PFSK-1 (cell line): ENCODE results near the gene S100A3.

ENCODE experiments used
- FOXP2 ChIP-seq: optimal IDR thresholded peaks from 2 replicates; pipeline ENCODE3; 2011; ENCODE audit warnings: borderline replicate concordance, control low read depth, inconsistent platforms; ENCODE audit not compliant: insufficient read depth; ENCODE audit errors: extremely low read length, extremely low read depth
- POLR2AphosphoS5 ChIP-seq: IDR thresholded peaks from 2 replicates; pipeline ENCODE4 v1.6.1; 2012; ENCODE audit warnings: low read depth, mild to moderate bottlenecking, control low read depth, low read length, moderate library complexity
- SIN3A ChIP-seq: IDR thresholded peaks from 2 replicates; pipeline ENCODE4 v1.6.1; 2012; ENCODE audit warnings: mild to moderate bottlenecking, low read length, moderate library complexity, borderline replicate concordance; ENCODE audit not compliant: insufficient read depth
- TAF1 ChIP-seq: IDR thresholded peaks from 2 replicates; pipeline ENCODE4 v1.6.1; 2012; ENCODE audit warnings: low read length, control low read depth, borderline replicate concordance; ENCODE audit not compliant: insufficient read depth
- TF ChIP-seq, protein P1 (sequence below), 2 experiments: IDR thresholded peaks; 2 replicates each; pipeline versions ENCODE4 v1.6.1 to v1.8.0; 2011 to 2012; ENCODE audit warnings: low read depth in 2 of 2, low read length in 2 of 2, control low read depth in 1 of 2, inconsistent platforms in 1 of 2, mild to moderate bottlenecking in 1 of 2, moderate library complexity in 1 of 2; ENCODE audit not compliant: insufficient read depth in 1 of 2

Gene S100A3

DNA sequence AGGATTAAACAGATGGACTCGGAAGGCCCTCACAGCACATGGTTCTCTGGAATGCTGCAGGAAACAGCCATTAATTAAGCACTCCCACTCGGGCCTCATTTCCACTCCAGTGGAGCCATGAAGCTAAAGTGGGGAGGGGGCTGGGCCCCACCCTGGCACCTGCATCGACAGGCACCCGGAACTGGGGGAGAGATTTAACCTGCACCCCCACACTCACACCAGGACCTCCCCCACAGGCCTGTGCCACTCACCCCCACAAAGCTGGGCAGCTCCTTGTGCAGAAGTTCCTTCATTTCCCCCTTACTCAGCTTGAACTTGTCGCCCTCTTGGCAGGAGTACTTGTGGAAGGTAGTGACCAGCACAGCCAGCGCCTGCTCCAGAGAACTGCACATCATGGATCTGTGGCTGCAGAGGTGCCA is 14.4 kb upstream of the S100A3 start:
- TF ChIP-seq, protein P1, sequence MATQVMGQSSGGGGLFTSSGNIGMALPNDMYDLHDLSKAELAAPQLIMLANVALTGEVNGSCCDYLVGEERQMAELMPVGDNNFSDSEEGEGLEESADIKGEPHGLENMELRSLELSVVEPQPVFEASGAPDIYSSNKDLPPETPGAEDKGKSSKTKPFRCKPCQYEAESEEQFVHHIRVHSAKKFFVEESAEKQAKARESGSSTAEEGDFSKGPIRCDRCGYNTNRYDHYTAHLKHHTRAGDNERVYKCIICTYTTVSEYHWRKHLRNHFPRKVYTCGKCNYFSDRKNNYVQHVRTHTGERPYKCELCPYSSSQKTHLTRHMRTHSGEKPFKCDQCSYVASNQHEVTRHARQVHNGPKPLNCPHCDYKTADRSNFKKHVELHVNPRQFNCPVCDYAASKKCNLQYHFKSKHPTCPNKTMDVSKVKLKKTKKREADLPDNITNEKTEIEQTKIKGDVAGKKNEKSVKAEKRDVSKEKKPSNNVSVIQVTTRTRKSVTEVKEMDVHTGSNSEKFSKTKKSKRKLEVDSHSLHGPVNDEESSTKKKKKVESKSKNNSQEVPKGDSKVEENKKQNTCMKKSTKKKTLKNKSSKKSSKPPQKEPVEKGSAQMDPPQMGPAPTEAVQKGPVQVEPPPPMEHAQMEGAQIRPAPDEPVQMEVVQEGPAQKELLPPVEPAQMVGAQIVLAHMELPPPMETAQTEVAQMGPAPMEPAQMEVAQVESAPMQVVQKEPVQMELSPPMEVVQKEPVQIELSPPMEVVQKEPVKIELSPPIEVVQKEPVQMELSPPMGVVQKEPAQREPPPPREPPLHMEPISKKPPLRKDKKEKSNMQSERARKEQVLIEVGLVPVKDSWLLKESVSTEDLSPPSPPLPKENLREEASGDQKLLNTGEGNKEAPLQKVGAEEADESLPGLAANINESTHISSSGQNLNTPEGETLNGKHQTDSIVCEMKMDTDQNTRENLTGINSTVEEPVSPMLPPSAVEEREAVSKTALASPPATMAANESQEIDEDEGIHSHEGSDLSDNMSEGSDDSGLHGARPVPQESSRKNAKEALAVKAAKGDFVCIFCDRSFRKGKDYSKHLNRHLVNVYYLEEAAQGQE (IDR thresholded peaks at IDR 0.05; ENCODE audit: insufficient read depth in 1 of 2, low read depth in 2 of 2, low read length in 2 of 2): no peak
- TF ChIP-seq POLR2AphosphoS5: no peak

DNA sequence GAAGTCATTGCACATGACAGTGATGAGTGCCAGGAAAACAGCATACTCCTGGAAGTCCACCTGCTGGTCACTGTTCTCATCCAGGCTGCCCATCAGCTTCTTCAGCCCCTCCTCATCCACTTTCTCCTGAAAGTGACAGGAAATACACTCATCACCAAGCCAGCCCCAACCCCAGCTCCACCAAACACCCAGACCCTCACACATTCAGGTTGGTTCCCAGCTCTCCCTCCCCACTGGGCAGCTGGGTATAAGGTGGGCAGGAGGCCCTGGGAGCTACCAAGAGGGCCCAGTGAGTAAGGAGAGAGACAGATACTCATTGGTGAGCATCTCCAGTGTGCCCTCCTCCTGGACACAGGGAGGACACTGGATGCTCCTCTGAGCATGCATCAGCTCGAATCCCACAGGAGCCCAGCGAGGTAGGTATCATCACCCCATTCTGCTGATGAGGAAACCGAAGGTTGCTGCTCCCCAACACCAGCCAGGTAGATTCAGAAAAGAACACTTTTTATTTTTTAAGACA is 12.5 kb upstream of the S100A3 start:
- TF ChIP-seq FOXP2: no peak
- TF ChIP-seq, protein P1 (IDR thresholded peaks at IDR 0.05; ENCODE audit: insufficient read depth in 1 of 2, low read depth in 2 of 2, low read length in 2 of 2): no peak
- TF ChIP-seq POLR2AphosphoS5: no peak
- TF ChIP-seq TAF1: no peak
- no peak for TF ChIP-seq SIN3A

DNA sequence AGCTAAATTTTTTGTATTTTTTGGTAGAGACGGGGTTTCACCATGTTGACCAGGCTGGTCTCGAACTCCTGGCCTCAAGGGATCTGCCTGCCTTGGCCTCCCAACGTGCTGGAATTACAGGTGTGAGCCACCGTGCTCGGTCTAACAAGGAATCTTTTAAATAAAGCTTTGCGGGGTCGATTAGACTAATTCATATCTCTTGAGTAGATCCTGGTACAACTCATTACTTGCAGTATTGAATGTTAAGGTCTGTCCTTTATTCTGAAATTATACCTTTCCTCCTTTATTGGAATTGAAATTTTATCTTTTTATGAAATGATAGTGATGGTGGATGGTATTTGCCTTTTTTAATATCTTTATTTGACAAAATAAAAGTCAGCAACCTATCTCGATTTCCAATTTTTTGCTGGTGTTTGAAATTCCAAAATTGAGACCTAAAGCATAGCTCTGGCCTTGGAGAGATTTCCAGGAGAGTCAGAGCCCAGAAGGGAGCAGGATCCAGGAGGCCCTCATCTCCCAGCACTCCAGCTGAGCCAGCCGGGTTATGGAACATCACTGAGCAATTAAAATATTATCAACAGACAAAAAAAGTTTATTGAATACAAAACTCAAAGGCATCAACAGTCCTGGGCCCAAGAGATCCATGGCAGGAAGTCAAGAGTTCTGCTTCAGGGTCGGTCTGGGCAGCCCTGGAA is 11.9 kb upstream of the S100A3 start:
- TF ChIP-seq SIN3A (no peak), FOXP2 (no peak)
- TF ChIP-seq, protein P1 (IDR thresholded peaks at IDR 0.05; ENCODE audit: insufficient read depth in 1 of 2, low read depth in 2 of 2, low read length in 2 of 2): no peak

DNA sequence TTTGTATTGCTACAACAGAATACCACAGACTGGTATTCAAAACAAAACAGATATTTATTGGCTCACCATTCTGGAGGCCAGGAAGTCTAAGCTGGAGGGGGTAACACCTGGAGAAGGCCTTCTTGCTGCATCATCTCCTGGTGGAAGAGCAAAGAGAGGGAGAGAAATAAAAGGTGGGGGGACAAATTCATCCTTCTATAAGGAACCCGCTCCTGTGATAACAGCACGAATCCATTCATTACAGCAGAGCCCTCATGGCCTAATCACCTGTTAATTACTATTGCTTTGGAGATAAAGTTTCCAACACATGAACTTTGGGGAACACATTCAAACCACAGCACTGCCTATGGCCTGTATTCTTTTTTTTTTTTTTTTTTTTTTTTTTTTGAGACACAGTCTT is 11.2 kb upstream of the S100A3 start:
- TF ChIP-seq POLR2AphosphoS5: no peak

DNA sequence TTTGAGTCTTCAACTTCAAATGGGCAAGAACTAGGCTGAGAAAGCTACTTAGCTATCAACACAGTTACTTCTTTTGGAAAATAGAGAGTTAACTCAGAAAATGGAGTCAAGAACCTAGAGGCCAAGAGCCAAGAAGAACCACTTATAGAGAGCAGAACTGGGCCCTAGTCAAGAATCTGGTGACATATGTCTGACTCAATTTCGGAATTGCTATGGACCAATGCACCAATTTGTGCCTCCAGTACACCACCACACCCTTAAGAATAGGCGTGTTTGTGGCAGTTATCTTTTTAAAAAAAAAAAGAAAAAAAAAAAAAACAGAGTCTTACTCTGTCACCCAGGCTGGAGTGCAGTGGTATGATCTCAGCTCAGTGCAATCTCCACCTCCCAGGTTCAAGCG is 8.8 kb upstream of the S100A3 start:
- TF ChIP-seq, protein P1 (IDR thresholded peaks at IDR 0.05; ENCODE audit: insufficient read depth in 1 of 2, low read depth in 2 of 2, low read length in 2 of 2): no peak
- TF ChIP-seq SIN3A (no peak), POLR2AphosphoS5 (no peak), FOXP2 (no peak), TAF1 (no peak)
